HG03159 (cell line): ENCODE data around the gene ABTB1.
"Not testable (repeated sequence)": the region's sequence is repeated elsewhere in the genome, so short reads cannot be mapped to it uniquely, and the experiment has no call there.

Experiments
- ATAC-seq: cut with Tn5 transposase; IDR thresholded peaks from one replicate; pipeline ENCODE4 v1.9.1; 2021; ENCODE audit warnings: mild to moderate bottlenecking, moderate library complexity; ENCODE audit not compliant: unreplicated experiment

Gene ABTB1

DNA sequence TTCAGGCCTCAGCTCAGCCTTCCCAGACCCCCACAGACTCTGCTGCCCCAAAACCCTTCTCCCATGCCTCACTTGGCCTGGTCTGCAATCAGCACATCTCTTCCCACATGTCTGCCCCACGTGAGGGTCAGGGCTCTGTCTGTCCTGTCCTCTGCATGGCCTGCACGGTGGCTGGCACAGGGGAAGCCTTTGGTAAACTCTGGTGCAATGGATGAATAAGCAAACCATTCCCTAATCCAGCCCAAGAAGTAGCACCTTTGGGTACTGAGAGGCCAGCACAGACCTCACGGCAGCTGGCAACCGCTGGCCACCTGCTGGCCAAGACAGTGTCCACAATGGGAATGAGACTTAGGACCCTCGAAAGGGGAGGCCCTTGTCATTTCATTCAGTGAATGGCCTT, 27.7 kb downstream of the ABTB1 start:
- no peak for ATAC-seq

DNA sequence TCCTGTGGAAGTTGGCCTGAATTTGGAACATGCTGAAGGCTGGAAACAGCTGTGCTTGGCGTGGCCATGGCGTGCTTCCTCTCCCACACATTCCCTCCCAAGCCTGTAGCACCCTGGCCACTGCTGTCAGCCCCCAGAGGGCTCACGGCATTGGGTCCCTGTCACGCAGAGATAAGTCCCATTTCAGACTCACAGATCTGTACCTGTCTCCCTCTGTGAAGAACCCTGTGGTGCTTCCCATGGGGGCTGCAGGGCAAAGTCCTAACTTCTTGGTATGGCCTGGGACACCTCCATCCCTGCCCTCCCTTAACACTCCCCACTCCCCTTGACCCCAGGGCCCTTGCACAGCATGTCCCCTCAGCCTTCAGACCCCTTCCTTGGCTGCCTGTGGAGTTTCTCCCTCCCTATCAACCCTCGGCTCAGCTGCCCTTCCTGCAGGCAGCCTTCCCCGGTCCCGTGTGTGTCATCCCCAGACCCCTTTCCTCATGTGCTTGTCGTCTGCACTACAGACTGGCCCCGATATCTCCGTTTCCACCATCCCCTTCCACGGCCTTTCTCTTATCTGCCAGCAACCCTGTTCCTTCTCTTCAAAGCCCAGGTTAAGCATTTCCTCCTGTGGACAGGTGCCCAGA, 28.6 kb downstream of the ABTB1 start:
- ATAC-seq = no peak

DNA sequence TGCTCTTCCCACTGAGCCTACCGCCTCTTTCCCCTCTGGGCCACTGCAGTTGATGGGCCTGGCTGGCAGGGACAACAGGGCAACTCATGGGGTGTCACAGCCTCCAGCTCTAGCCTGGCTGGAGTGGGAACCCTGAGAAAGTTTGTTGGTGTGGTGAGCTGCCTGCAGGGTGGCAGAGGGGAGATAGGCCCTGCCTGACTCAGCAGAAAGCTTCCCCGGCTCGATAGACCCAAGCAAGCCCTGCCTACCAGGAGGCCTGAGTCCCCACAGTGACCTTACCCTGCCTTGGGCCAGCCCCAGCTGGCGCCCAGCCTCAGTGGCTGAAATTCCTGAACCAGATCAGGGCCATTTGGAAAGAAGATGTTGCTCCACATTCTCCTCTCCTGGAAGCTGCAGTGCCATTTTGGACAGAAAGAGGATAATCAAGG, 29.4 kb downstream of the ABTB1 start:
- ATAC-seq = no peak

- not testable (repeated sequence) for ATAC-seq
These were observed 32.1 kb downstream of the ABTB1 start for GRCh38 chr3:127704840-127705239.

- no peak for ATAC-seq
These were observed 33.6 kb downstream of the ABTB1 start for GRCh38 chr3:127706312-127706711.

DNA sequence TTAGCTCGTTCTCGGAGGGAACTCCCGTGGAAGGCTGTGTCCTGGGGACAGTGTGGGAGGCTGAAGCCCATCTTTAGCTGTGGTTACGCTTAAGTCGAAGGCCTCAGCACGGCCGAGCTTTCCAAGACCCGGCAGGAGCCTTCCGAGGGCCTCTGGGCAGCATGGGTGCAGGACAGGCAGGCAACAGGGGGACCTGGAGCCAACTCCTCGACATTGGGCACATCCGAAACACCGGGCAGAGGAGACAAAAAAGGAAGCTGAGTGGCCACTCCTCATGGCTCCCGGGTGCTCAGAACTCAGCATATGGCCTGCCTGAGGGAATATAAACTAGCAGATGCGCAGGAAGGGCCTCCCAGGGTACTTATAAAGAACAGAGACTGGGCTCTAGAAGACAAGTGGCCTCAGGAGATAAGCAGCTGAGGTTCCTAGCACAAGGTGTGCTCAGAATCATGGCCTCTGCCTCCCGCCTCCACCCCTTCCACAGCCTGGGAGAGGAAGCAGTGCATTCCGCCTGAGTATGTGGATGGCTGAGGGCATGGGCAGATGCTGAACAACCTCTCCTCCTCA, 34.1 kb downstream of the ABTB1 start:
- no peak for ATAC-seq

DNA sequence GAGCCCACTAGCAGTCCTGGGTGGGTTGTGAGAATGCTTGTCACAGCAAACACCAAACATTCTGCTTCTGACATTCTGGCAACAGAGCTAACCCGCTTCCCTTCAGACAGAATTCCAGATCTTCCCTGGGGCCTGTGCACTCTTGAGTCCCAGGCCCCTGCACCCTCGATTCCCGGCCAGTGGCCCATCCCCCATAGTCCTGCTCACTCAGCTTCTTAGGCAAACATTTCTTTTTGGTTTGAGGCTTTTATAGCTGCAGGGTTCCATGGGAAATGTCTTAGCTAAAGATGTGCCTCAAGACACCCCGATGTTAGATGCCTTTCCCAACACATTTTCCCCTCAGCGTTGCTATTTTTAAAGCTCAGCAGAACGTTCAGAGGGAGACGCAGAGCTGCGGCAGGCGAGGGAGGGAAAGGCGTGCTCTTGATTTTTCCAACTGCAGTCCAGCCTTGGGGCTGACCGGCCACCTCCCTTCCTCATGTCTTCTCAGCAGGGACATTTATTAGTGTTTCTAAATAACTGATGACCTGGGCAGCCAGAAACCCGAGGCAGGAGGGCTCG, 35.2 kb downstream of the ABTB1 start:
- ATAC-seq = no peak

GRCh38 chr3:127708837-127709236, 36.1 kb downstream of the ABTB1 start:
- no peak for ATAC-seq

DNA sequence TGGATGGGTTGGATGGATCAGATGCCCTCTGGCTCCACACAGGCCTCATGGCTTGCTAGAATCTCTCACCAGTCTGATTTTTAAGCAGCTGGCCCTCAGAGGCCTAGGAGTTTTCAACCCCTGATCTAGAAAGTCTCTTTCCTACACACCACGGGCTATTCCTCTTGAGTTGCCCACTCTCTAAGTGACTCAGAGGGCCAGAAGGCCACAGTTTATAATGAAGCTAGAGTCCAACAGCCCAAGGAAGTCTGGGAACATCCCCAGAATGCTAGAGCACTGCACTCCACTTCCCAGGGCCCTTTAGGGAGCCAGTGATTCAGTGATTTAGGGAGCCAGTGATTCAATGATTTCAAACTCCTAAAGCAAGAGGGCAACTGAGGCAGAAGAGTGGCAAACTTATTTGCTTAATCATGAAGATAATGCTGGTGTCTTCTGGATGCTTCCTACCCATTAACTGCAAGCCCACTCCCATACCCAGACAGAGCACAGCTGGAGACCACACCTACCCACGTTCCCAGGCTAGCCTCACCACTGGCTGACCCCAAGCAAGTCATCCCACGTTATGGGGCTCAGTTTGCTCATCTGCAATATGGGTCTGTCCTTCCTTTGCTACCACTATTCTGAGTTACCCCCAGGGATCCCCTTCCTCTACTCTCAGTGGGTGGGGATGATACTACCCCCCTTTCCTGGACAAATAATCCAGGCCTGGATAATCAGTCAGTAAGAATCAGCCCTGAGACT, 36.7 kb downstream of the ABTB1 start:
- ATAC-seq = no peak

- no peak for ATAC-seq
These were observed 37.6 kb downstream of the ABTB1 start for GRCh38 chr3:127710155-127710941.

DNA sequence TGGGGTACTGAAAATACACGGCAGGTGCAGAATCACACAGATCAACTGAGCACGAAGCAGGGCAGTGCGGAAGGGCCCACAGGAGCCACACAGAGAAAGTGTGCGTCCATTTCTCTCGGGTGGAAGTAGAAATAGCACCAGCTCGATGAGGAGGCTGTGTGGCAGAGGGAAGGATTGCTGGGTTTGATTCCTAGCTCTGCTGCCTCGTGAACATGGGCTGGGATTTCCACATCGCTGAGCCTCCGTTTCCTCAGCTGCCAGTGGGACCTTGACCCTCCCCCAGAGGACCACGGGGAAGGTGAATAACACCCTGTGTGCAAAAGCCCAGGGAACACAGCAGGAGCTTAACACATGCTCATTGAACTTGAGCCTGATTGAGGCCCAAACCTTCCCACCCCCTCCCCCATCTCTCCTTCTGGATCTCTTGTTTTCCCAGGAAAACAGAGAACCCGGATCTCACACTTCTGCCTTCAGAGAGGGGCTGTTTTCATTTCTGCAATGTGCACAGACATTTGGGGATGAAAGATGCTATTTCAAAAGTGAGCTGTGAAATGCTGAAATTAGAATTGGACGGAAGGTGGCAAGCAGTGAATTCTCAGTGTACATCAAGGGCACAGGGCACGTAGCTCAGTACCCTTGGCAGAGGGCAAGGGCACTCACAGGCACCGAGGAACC, 38.4 kb downstream of the ABTB1 start:
- no peak for ATAC-seq

GRCh38 chr3:127711896-127712295, 39.1 kb downstream of the ABTB1 start:
- no peak for ATAC-seq

GRCh38 chr3:127712461-127712860, 39.7 kb downstream of the ABTB1 start:
- ATAC-seq = no peak

DNA sequence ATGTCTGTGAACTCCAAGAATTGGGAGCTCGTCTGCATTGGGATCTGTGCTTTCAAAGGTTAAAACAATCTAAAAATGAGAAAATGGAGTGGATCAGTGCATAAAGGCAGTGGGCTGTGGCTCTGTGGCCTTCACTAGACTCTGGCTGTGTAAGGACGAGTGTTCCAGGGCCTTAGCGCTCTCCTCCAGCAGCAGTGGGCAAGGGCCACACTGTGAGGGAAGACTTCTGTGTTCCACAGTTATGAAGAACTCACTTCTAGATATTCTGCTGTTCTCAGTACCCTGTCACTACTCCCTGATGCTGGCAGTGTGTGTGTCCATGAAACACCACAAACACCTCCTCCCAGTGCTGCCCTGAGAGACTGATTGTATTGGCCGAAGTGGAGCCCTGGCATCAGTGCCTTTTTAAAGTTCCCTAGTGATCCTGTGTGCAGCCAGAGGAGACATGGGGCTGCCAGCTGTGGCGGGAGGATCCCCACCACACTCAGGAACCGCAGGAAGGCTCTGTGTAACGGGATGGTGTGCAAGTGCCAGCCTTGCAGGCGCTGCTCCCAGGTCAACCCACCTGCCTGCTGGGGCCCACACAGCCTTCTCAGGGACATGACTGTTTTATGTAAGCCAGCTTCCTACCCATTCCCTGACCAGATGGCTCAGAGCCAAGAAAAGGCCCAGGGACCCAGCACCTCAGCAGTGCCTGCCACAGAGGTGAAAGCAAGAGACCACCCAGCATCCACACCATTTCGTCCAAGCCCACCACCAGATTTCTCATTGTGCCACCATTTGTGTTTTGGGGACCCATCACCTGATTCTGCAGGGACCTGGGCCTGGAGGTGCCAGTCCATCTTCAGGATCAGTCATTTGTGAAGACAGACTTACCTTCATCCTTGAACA, 40.4 kb downstream of the ABTB1 start:
- no peak for ATAC-seq

- no peak for ATAC-seq
These were observed 41.4 kb downstream of the ABTB1 start for GRCh38 chr3:127714125-127714571.

- ATAC-seq = no peak
These were observed 42.1 kb downstream of the ABTB1 start for GRCh38 chr3:127714866-127715265.

- ATAC-seq = no peak
These were observed 42.8 kb downstream of the ABTB1 start for GRCh38 chr3:127715532-127715931.

DNA sequence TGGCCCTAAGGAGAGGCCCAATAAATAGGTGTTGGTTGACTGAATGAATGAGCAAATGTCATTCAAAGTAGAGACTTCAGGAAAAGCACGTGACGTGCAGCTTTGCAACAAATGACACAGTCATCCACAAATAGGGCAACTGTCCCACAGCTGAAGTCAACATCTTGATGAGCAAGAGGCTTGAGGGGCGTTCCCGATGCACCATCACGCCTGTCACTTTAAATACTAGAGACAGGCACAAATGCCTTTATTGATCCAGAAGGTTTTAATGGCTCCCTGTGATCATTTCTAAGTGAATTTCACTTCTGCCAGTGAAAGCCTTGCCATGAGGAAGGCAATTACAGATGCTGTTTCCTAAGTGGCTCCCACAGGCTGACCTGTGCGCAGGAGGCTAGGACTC, 43.6 kb downstream of the ABTB1 start:
- no peak for ATAC-seq

- no peak for ATAC-seq
These were observed 44.8 kb downstream of the ABTB1 start for GRCh38 chr3:127717357-127718244.
